Endothelial cell of hepatic sinusoid (primary cell): ENCODE measurements around the gene KRTAP4-5.
"Not testable (repeated sequence)": the region's sequence is repeated elsewhere in the genome, so short reads cannot be mapped to it uniquely, and the experiment has no call there.

ENCODE experiments used
- in situ Hi-C: cut with HindIII; loops from 2 replicates; pipeline ENCODE4 v1.10.0; 2017; ENCODE audit warnings: low sequenced_read_pairs

The KRTAP4-5 gene

DNA sequence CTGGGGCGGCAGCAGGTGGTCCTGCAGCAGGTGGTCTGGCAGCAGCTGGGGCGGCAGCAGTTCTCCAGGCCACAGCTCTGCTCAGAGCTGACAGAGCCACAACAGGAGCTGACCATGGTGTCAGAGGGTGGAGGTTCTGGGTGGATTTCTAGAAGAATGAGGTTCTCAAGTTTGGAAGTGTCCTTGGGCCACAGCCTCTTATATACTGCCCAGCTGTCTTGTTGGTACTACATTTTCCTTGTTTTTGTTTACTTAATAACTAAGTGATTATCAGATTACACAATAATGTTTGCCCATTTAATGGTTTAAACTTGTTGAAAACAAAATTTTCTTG, at the start of gene KRTAP4-5:
Gene KRTAP4-5, minus strand, starts transcription at position 174 of the 334 bp plus-strand sequence. Its CDS starts 58 bp downstream, at position 116.
- in situ Hi-C loops = no loop called here

DNA sequence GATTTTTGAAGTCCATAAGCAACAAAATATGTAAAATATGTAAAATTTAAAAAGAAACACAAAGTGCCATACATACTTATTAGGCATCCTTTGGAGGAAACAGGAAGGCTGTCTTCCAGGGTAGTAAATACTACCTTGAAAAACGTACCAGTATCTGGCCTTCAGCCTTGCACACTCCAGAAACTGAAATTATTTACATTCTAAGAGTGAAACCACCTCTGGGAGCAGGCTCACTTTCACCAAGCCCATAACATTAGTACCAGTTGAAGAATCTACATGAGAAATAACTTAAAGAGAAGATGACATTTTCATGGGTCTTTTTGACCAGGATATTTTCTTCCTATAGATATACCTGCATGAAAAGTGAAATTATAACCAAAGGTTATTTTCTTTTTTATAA, 46.4 kb upstream of the KRTAP4-5 start:
- in situ Hi-C loops = no loop called here

DNA sequence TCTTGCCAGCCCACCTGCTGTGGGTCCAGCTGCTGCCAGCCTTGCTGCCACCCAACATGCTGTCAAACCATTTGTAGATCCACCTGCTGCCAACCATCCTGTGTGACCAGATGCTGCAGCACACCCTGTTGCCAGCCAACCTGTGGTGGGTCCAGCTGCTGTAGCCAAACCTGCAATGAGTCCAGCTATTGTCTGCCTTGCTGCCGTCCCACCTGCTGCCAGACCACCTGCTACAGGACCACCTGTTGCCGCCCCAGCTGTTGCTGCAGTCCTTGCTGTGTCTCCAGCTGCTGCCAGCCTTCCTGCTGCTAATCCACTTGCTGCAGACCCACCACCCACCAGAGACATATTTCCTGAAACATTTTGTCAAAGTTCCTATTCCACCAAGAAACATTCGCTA, 40.7 kb upstream of the KRTAP4-5 start:
- in situ Hi-C loops = no loop called here

DNA sequence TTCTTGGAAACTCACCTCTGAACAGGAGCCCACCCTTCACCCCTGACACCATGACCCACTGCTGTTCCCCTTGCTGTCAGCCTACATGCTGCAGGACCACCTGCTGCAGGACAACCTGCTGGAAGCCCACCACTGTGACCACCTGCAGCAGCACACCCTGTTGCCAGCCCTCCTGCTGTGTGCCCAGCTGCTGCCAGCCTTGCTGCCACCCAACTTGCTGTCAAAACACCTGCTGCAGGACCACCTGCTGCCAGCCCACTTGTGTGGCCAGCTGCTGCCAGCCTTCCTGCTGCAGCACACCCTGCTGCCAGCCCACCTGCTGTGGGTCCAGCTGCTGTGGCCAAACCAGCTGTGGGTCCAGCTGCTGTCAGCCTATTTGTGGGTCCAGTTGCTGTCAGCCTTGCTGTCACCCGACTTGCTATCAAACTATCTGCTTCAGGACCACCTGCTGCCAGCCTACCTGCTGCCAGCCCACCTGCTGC, 40.3 kb upstream of the KRTAP4-5 start, which contains the start of gene KRTAP9-1:
Gene KRTAP9-1, plus strand, starts transcription at position 51 of the 482 bp plus-strand sequence. Its CDS starts 0 bp downstream, at position 51.
- in situ Hi-C loops = not testable (repeated sequence)

DNA sequence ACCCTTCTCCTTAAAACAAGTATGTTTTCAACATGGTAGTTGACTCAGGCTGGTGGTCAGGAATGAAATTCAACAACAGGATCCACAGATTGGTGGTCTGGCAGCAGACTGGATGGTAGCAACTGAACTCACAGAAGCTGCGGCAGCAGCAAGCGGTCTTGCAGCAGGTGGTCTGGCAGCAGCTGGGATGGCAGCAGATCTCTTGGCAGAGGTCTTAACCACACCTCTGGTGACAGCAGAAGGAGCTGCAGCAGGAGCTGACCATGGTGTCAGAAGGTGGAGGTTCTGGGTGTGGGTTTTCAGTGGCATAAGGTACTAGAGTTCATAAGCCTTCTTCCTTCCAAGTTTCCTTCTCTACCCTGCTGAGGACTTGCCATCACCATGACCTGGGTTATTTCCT, 37.2 kb upstream of the KRTAP4-5 start:
- in situ Hi-C loops = no loop called here

DNA sequence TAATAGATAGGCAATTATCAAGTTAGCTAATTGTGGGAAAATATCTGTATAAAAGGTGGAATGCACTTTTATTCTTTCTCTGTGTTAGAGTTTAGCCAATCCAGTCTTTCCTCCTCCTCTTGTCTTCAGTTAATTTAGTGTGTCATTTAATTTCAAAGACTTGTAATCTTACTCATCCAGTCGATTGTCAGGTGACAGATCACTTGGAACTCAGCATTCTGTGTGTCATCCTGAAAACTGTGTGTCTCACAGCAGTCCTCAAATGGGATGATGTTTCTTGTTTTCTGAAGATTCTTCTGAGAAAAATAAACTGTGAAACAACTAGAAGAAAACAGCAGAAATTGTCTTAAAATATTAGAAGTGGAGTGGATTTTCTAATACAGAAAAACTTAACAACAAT, 35.4 kb upstream of the KRTAP4-5 start:
- in situ Hi-C loops = no loop called here

DNA sequence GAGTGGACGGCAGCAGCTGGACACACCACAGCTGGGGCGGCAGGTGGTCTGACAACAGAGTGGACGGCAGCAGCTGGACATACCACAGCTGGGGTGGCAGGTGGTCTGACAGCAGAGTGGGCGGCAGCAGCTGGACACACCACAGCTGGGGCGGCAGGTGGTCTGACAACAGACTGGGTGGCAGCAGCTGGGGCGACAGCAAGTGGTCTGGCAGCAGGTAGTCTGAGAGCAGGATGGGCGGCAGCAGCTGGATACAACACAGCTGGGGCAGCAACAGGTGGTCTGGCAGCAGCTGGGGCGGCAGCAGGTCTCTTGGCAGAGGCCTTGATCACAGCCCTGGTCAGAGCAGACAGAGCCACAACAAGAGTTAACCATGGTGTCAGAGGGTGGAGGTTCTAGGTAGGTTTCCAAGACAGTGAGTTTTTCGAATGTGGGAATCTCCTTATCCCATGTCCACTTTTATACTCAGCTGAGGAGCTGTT, 34.9 kb upstream of the KRTAP4-5 start, which contains the start of gene KRTAP4-1:
Gene KRTAP4-1, minus strand, starts transcription at position 432 of the 482 bp plus-strand sequence. Its CDS starts 57 bp downstream, at position 375.
- in situ Hi-C loops = no loop called here

DNA sequence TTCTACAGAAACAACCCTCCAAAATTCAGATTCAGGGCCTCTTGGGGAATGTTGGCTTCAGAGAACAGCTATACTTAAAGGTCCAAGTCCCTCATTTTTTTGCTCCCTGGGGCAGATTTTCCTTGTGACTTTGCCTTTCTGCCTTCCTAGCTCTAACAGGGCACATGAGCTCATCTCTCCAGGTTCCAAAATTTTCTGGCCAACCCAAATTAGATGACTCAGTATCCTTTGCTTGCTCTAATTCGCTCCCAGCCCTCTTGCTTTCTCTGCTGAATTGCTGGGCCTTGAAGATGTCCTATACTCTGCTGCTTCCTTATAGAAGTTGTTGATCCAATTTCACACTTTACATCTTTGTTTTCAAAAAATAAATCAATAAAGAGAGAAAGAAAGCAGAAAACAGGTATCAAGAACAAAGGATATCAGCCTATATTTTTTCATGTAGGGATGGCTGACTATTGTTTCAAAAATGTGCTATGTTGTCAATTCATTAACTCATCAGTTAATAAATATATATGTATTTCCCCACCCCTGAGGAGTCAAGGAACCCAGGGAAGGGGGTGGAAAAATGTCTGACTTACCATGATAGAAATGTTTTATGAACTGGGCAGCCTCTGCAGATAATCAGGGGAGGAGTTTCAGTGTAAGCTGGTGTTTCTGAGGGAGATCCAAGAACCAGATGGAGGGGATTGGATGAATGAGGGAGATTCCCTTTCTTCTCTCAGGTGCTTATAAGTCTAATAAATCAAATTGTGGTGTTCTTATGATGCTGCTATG, 29.4 kb upstream of the KRTAP4-5 start:
- in situ Hi-C loops = no loop called here

DNA sequence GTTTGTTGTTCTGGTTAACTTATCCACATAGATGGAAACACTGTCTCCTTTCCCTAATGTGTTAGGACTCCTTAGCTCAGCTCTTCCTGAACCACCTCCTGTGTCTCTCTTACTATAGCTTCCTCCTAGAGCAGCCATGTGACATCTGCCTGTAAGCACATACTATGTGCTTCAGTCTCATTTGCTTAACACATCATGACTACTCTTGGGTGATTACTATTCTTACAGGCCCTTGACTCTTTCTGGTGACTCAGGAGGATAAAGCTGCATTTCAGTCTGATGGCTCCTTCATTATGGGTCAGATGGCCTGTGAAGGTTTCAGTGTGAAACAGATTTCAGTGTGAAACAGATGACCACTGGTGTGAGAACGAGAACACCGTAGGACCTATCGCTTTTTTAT, 28.7 kb upstream of the KRTAP4-5 start:
- in situ Hi-C loops = no loop called here

DNA sequence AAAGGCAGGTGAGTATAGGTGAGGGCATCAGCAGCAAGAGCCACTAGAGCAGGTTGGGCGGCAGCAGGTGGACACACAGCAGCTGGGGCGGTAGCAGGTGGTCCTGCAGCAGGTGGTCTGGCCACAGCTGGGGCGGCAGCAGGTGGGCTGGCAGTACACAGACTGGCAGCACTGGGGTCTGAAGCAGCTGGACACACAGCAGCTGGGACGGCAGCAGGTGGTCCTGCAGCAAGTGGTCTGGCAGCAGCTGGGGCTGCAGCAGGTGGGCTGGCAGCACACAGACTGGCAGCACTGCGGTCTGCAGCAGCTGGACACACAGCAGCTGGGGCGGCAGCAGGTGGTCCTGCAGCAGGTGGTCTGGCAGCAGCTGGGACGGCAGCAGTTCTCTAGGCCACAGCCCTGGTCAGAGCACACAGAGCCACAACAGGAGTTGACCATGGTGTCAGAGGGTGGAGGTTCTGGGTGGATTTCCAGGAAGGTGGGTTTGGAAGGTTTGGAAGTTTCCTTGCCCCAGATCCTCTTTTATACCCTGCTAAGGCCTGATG, 28.2 kb upstream of the KRTAP4-5 start, which contains the start of gene KRTAP4-2:
Gene KRTAP4-2, minus strand, starts transcription at position 495 of the 545 bp plus-strand sequence. Its CDS starts 57 bp downstream, at position 438.
- in situ Hi-C loops = no loop called here

DNA sequence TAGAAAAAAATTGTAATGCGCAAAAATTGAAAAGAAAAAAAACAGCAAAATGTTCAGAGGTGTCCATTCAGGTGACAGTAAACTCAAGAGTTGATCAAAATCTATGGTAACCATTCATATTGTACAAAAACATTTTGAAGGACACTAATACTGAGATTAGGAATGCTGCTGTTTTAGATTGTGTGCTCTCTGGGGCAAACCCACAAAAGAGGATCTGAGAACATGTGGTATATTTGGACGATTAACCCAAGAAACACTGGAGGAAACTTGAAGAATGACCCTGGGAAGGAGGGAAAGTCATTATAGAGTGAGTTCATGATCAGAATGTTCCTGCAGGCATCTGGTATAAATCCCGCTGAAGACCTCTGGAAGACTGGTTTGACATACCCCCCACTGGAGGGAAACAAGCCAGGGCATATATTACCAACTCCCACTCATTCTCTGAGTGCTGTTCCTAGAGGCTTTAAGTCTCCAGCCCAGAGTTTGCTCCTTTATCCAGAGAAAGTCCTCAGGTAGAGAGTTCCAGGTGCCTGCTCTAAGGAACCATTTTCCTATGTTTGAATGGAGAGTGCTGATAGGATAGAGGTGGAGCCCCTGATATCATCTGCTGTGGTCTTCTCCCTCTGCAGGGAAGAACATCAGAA, 27.2 kb upstream of the KRTAP4-5 start:
- in situ Hi-C loops = no loop called here

DNA sequence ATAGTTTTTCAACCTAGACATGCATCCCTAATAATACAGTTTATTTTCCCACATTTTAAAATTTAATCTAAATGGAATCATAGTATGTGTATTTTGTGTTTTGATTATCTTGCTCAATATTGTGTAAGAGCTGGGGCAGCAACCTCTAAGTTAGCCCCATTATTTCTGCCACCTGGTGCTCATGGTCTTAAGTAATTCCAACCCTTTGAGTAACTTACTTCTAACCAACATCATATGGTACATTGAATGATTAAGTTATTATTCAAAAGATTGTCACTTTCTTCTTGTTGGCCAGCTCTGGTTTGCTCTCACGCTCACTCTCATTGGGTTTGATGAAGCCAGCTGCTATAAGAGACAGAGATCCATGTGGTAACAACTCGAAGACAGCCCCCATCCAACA, 22.3 kb upstream of the KRTAP4-5 start:
- in situ Hi-C loops = no loop called here

DNA sequence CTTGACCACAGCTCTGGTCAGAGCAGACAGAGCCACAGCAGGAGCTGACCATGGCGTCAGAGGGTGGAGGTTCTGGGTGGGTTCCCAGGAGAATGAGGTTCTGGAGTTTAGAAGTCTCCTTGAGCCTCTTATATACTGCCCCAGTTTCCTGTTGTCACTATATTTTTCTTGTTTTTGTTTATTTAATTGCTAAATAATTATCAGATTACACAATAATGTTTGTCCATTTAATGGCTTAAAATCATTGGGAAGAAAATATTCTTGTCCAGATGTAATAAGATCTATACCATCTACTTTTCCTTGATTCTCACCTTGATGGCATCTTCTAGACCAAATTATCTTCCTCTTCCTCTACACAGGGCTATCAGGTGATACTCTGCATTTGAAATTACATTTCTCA, 18.5 kb upstream of the KRTAP4-5 start, which contains the start of gene KRTAP4-3:
Gene KRTAP4-3, minus strand, starts transcription at position 101 of the 400 bp plus-strand sequence. Its CDS starts 49 bp downstream, at position 52.
- in situ Hi-C loops = no loop called here

DNA sequence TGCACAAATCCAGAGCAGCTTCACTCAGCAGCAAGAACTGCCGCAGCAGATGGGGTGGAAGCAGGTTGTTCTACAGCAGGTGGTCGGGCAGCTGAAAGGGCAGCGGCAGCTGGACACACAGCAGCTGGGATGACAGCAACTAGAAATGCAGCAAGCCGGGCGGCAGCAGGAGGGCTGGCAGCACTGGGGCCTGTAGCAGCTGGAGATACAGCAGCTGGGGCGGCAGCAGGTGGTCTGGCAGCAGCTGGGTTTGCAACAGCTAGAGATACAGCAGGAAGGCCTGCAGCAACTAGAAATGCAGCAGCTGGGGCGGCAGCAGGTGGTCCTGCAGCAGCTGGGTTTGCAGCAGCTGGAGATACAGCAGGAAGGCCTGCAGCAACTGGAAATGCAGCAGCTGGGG, 17.9 kb upstream of the KRTAP4-5 start:
- in situ Hi-C loops = no loop called here

DNA sequence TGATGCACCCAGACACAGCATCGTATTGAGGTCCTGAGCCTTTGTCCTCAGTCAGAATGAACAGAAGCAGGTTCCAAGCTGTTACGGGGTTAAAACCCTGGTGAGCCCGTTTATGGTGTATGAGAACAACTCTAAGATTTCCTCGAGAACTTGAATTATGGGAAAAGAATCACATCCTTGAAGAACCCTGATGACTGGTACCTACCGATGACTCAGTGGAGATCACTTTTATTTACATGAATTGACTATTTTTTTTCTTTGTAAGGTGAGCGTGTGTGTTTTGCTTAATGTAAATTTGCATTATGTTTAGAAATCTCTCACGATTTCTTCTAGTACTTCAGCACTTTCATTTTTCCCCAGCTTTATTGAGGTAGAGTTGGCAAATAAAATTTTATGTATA, 14.2 kb upstream of the KRTAP4-5 start:
- in situ Hi-C loops = no loop called here

DNA sequence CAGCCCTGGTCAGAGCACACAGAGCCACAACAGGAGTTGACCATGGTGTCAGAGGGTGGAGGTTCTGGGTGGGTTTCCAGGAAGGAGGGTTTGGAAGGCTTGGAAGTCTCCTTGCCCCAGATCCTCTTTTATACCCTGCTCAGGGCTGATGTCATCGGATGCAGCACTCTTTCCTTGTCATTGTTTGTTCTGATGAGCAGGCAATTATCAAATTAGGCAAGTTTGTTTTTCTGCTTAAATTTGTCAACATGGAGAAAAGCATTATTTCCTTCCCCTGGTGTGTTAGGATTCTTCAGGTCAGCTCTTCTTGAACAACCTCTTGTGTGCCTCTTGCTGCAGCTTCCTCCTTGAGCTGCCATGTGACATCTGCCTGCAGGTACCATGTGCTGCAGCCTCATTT, 11.0 kb upstream of the KRTAP4-5 start, which contains the start of gene KRTAP4-4:
Gene KRTAP4-4, minus strand, starts transcription at position 101 of the 400 bp plus-strand sequence. Its CDS starts 57 bp downstream, at position 44.
- in situ Hi-C loops = no loop called here

DNA sequence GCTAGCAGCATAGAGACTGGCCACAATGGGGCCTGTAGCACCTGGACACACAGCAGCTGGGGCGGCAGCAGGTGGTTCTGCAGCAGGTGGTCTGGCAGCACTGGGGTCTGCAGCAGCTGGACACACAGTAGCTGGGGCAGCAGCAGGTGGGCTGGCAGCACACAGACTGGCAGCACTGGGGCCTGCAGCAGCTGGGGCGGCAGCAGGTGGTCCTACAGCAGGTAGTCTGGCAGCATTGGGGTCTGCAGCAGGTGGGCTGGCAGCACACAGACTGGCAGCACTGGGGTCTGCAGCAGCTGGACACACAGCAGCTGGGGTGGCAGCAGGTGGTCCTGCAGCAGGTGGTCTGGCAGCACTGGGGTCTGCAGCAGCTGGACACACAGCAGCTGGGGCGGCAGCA, 10.6 kb upstream of the KRTAP4-5 start:
- in situ Hi-C loops = not testable (repeated sequence)

DNA sequence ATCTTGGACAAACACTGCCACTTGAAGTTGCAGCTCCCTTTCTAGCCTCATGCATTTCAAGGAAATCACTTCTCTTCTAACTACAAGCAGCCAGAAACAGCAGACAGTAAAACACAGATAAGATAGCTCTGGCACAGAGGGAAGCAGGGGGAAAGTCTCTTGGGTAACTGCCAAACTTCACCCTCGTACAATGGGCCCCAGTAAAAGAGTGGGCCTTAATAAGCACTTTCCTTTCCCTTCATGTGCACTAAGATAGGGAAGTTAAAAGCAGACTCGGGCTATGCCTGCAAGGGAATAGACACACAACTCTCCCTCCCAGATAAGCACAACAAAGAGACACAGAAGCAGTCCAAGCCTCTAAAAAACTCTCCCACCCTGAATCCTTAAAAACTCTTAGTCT, 4.2 kb upstream of the KRTAP4-5 start:
- in situ Hi-C loops = no loop called here

DNA sequence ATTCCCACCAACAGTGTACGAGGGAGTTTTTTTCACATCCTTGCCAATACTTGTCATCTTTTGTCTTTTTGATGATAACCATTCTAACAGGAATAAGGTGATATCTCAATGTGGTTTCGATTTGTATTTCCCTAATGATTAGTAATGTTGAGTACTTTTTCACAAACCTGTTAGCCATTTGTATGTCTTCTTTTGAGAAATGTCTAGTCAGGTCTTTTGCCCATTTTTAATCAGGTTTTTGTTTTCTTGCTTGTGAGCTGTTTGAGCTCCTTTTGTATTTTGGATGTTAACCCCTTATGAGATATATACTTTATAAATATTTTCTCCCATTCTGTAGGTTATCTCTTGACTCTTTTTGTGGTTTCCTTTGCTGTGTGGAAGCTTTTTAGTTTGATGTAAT, 1.9 kb upstream of the KRTAP4-5 start:
- in situ Hi-C loops = no loop called here

DNA sequence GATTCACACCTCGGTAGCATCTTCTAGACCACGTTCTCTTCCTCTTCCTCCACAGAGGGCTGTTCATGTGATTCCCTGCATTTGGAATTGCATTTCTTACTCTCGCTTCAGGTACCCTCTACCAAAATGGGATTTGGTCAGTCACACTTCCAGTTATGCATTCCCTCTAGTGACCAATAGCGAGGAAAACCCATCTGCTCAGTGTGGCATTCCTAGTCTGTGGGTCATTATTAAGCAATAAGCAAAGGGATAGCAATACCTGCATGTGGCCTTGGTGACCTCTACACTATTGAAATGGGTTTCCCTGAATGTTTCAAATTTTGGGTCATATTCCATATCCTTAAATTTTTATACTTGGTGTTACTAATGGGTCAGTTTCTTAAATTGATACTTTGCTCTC, 401 bp upstream of the KRTAP4-5 start:
- in situ Hi-C loops = no loop called here

DNA sequence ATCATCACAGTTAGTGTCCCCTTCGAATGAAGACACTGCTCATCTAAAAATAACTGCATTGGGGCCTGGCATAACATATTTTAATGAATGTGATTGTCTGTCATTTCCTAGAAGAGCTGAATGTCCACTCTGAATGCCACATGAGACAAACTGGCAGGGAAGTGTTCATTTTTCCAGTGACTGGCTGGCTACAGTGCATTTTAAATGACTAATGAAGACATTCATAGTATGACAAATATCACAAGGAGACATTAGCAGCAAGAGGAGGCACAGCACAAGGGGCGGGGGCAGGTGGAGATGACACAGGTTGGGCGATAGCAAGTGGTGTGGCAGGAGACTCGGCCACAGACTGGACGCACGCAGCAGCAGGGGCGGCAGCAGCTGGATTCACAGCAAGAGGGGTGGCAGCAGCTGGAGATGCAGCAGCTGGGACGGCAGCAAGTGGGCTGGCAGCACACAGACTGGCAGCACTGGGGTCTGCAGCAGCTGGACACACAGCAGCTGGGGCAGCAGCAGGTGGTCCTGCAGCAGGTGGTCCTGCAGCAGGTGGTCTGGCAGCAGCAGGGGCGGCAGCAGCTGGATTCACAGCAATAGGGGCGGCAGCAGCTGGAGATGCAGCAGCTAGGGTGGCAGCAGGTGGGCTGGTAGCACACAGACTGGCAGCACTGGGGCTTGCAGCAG, 514 bp downstream of the KRTAP4-5 start:
- in situ Hi-C loops = not testable (repeated sequence)
